A549 (cell line): ENCODE data around the gene NKAIN4.

Source experiments
- CTCF ChIP-seq: fragments of >200 bp; sonication (Bioruptor Twin); formaldehyde crosslinking; IDR thresholded peaks from 3 replicates; pipeline ENCODE4 v1.5.1; 2016
- EHMT2 ChIP-seq: fragments of 200-600 bp; sonication (generic); IDR thresholded peaks from 2 replicates; pipeline ENCODE4 v1.6.1; 2016; ENCODE audit warnings: antibody characterized with exemption, low read depth, mild to moderate bottlenecking, moderate library complexity
- EP300 ChIP-seq, 2 experiments: fragments of >200 bp; sonication (Bioruptor Twin); formaldehyde crosslinking; IDR thresholded peaks; 2 replicates in 1 of 2; 3 replicates in 1 of 2; pipeline ENCODE4 v1.6.1; 2016 to 2017
- RFX5 ChIP-seq: fragments of 450-650 bp; IDR thresholded peaks from 2 replicates; pipeline ENCODE4 v1.7.1; 2014; ENCODE audit warnings: antibody characterized with exemption, mild to moderate bottlenecking, moderate library complexity
- ZC3H11A ChIP-seq: fragments of 450-650 bp; IDR thresholded peaks from 2 replicates; pipeline ENCODE4 v1.6.1; 2014; ENCODE audit warnings: antibody characterized with exemption, mild to moderate bottlenecking
- TF ChIP-seq, protein P1 (sequence below): IDR thresholded peaks from 2 replicates; pipeline ENCODE4 v1.6.1; 2012

GRCh38 chr20:63215101-63216040 lies 38.9 kb downstream of the NKAIN4 start:
- TF ChIP-seq CTCF (peak; percentile 41), ZC3H11A (no peak), EP300 (IDR thresholded peaks at IDR 0.05) (no peak), EHMT2 (no peak), RFX5 (no peak)
- TF ChIP-seq, protein P1, sequence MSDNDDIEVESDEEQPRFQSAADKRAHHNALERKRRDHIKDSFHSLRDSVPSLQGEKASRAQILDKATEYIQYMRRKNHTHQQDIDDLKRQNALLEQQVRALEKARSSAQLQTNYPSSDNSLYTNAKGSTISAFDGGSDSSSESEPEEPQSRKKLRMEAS: no peak
